MM.1S (cell line): ENCODE measurements around the gene SNHG17.

ENCODE experiments used
- DNase-seq: peaks from one replicate; pipeline ENCODE4 v3.0.0-alpha.2; 2015
- H2AFZ ChIP-seq: fragments of 300-600 bp; sonication (generic); 2 replicates; pipeline ENCODE4 v1.6.0; 2016; ENCODE audit warnings: antibody characterized with exemption, low read length
- H3F3A ChIP-seq: fragments of 300-600 bp; sonication (generic); 2 replicates; pipeline ENCODE4 v1.6.1; 2016; ENCODE audit warnings: mild to moderate bottlenecking, antibody characterized with exemption, low read length, moderate library complexity, mixed read lengths; ENCODE audit not compliant: insufficient read depth
- H3K27ac ChIP-seq: fragments of 300-600 bp; sonication (generic); 2 replicates; pipeline ENCODE4 v1.5.1; 2016; ENCODE audit warnings: mild to moderate bottlenecking, low read length
- H3K27me3 ChIP-seq: fragments of 300-600 bp; sonication (generic); replicated peaks from 2 replicates; pipeline ENCODE4 v1.6.0; 2016; ENCODE audit warnings: low read length; ENCODE audit not compliant: insufficient read depth
- H3K36me3 ChIP-seq: fragments of 300-600 bp; sonication (generic); replicated peaks from 2 replicates; pipeline ENCODE4 v1.6.1; 2016; ENCODE audit warnings: mild to moderate bottlenecking, low read length, mixed read lengths; ENCODE audit not compliant: insufficient read depth
- H3K4me1 ChIP-seq: fragments of 300-600 bp; sonication (generic); 2 replicates; pipeline ENCODE4 v1.6.1; 2016; ENCODE audit warnings: low read length, mixed read lengths
- H3K4me2 ChIP-seq: fragments of 300-600 bp; sonication (generic); 2 replicates; pipeline ENCODE4 v1.6.0; 2016; ENCODE audit warnings: low read depth, low read length
- H3K4me3 ChIP-seq: fragments of 300-600 bp; sonication (generic); 2 replicates; pipeline ENCODE4 v1.5.1; 2016; ENCODE audit warnings: low read length, mixed read lengths
- H3K79me2 ChIP-seq: fragments of 300-600 bp; sonication (generic); 2 replicates; pipeline ENCODE4 v1.6.1; 2016; ENCODE audit warnings: mixed run types, low read length, mixed read lengths
- H3K9ac ChIP-seq: fragments of 300-600 bp; sonication (generic); 2 replicates; pipeline ENCODE4 v1.6.1; 2016; ENCODE audit warnings: low read length, mixed read lengths
- H3K9me2 ChIP-seq: fragments of 300-600 bp; sonication (generic); replicated peaks from 2 replicates; pipeline ENCODE4 v1.6.1; 2016; ENCODE audit warnings: mild to moderate bottlenecking, low read length, mixed read lengths; ENCODE audit not compliant: insufficient read depth
- H3K9me3 ChIP-seq: fragments of 300-600 bp; sonication (generic); replicated peaks from 2 replicates; pipeline ENCODE4 v1.6.1; 2016; ENCODE audit warnings: mild to moderate bottlenecking, low read length, mixed read lengths; ENCODE audit not compliant: insufficient read depth
- H4K20me1 ChIP-seq: fragments of 300-600 bp; sonication (generic); 2 replicates; pipeline ENCODE4 v1.6.1; 2016; ENCODE audit warnings: mild to moderate bottlenecking, low read length, moderate library complexity, mixed read lengths; ENCODE audit not compliant: insufficient read depth
- EZH2 ChIP-seq: fragments of 300-600 bp; sonication (generic); optimal IDR thresholded peaks from 2 replicates; pipeline ENCODE3; 2017; ENCODE audit warnings: low read depth, mild to moderate bottlenecking, antibody characterized with exemption, low read length, mixed read lengths
- EZH2phosphoT487 ChIP-seq: fragments of 300-600 bp; sonication (generic); IDR thresholded peaks from 2 replicates; pipeline ENCODE4 v1.6.1; 2018; ENCODE audit warnings: antibody characterized with exemption, low read length
- TF ChIP-seq, protein P1 (sequence below): fragments of 300-600 bp; sonication (generic); IDR thresholded peaks from 2 replicates; pipeline ENCODE4 v1.5.1; 2016; ENCODE audit warnings: antibody characterized with exemption, low read length, mixed read lengths

SNHG17 gene

DNA sequence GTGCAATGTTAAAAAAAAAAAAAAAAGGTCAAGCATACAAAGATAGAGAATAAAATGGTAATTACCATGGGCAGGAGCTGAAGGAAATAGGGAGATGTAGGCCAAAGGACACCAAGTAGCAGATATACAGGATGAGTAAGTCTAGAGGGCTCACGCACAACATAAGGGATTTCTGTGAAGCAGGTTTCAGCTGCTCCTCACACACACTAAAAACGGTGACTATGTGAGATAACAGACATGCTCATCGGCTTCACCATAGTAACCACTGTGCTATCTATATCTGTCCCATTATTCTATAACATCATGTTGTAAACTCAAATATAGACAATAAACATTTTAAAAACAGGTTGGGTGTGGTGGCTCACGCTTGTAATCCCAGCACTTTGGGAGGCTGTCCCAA lies 11.6 kb downstream of the SNHG17 start:
- peaks cover 38% of the 10 kb centered on the region; the same call in 1 of the 2 replicates for H3F3A ChIP-seq
- no peaks in the 10 kb centered on the region for H3K9me3 ChIP-seq
- H3K4me3 ChIP-seq = no peak overlapping the region
- peaks cover 76% of the 10 kb centered on the region for H3K79me2 ChIP-seq
- TF ChIP-seq, protein P1, sequence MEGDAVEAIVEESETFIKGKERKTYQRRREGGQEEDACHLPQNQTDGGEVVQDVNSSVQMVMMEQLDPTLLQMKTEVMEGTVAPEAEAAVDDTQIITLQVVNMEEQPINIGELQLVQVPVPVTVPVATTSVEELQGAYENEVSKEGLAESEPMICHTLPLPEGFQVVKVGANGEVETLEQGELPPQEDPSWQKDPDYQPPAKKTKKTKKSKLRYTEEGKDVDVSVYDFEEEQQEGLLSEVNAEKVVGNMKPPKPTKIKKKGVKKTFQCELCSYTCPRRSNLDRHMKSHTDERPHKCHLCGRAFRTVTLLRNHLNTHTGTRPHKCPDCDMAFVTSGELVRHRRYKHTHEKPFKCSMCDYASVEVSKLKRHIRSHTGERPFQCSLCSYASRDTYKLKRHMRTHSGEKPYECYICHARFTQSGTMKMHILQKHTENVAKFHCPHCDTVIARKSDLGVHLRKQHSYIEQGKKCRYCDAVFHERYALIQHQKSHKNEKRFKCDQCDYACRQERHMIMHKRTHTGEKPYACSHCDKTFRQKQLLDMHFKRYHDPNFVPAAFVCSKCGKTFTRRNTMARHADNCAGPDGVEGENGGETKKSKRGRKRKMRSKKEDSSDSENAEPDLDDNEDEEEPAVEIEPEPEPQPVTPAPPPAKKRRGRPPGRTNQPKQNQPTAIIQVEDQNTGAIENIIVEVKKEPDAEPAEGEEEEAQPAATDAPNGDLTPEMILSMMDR = no peak
- TF ChIP-seq EZH2 (no peak), EZH2phosphoT487 (no peak)
- no peak overlapping the region for H3K4me2 ChIP-seq
- H3K4me1 ChIP-seq = no peaks in the 10 kb centered on the region
- no peak for DNase-seq
- no peak overlapping the region for H2AFZ ChIP-seq
- H3K27me3 ChIP-seq = no peaks in the 10 kb centered on the region
- no peak overlapping the region for H3K9ac ChIP-seq
- H3K9me2 ChIP-seq = no peaks in the 10 kb centered on the region
- peaks cover 74% of the 10 kb centered on the region for H4K20me1 ChIP-seq
- no peak overlapping the region for H3K27ac ChIP-seq
- H3K36me3 ChIP-seq = peaks cover 60% of the 10 kb centered on the region

DNA sequence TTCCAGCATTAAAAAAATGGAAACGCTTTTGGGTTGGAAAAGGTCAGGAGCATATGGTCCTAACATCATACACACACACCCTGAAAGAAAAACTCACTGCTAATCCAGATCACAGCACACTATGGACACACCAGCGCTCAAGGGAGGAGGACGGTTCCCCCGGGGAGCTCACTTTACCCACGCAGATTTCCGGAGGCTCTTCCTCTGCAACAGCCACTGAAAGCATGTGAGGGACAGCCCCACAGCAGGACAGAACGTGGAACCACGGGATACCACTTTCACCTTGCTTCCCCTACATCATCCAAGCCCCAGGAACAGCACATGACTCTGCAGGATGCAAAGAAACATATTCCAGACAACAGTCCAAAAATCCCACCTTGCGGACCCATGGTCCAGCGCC lies 13.2 kb downstream of the SNHG17 start:
- Histone ChIP-seq H2AFZ (no peak overlapping the region), H3K36me3 (peaks cover 45% of the 10 kb centered on the region), H3K9me2 (no peaks in the 10 kb centered on the region), H3K27ac (no peak overlapping the region), H3K4me2 (no peak overlapping the region), H3K9ac (no peak overlapping the region), H3K4me1 (no peaks in the 10 kb centered on the region), H3K27me3 (no peaks in the 10 kb centered on the region), H4K20me1 (peaks cover 65% of the 10 kb centered on the region), H3K79me2 (peaks cover 60% of the 10 kb centered on the region), H3K9me3 (no peaks in the 10 kb centered on the region), H3K4me3 (no peak overlapping the region), H3F3A (peaks cover 49% of the 10 kb centered on the region)
- no peak for DNase-seq
- no peak for TF ChIP-seq EZH2phosphoT487
- TF ChIP-seq, protein P1 = no peak
- TF ChIP-seq EZH2 = no peak

DNA sequence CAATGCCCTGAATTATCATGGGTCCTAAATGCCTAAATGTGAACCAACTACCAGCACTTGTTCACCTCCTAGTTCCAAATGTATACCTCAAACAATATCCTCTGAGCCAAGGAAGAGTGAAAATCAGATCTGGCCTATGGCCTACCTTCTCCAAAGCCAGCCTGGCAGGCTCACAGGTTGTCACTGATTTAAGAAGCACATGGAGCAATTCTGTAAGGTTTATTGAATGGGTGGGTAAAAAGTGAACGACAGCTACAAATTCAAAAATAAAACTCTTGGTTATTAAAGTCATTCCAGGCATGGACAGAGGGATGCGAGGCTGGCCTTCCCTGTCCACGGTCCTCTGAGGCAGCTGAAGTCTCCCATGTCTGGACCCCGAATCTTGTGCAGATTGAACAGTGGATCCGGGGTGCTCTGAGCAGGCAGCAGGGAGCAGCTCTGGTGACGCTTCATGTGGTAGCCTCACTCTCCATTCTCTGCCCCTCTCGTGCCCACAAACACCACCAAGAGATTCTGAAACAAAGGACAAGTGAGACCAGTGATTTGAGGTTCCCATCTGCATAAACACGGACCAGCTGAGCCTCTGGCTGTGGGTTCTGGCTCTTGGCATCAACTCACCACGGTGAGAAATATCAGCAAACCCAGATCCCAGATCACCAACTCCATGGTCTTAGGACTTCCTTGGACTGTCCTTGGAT lies 14.6 kb downstream of the SNHG17 start:
- Histone ChIP-seq H3K27me3 (no peaks in the 10 kb centered on the region), H3K9ac (no peak overlapping the region), H3K4me1 (no peaks in the 10 kb centered on the region), H4K20me1 (peaks cover 53% of the 10 kb centered on the region), H3K9me2 (no peaks in the 10 kb centered on the region), H3K4me2 (no peak overlapping the region), H3K79me2 (peaks cover 46% of the 10 kb centered on the region), H3K4me3 (no peak overlapping the region), H3K27ac (no peak overlapping the region), H3F3A (peaks cover 49% of the 10 kb centered on the region), H3K9me3 (no peaks in the 10 kb centered on the region), H3K36me3 (peaks cover 43% of the 10 kb centered on the region), H2AFZ (no peak overlapping the region)
- DNase-seq = no peak
- TF ChIP-seq EZH2phosphoT487 (no peak), EZH2 (no peak)
- TF ChIP-seq, protein P1 = no peak
